ENCODE results near the gene ANKRD11. TPM values are rescaled to one million over a fixed set of nuclear protein-coding genes. Genes with fewer than 3 reads are reported as not detected.

ANKRD11 gene
- total RNA-seq, 1 experiment from 2014 or later: 297 TPM

GRCh38 chr16:89398924-89399323 is 91.4 kb downstream of the ANKRD11 start:
- H3K36me3 Mint-ChIP-seq (ENCODE audit: insufficient read depth, unreplicated experiment): peaks cover 92% of the 10 kb centered on the region
- no peak overlapping the region for H3K4me3 ChIP-seq (ENCODE audit: low read depth, low read length)
- no peaks in the 10 kb centered on the region for H3K27me3 ChIP-seq (replicated peaks; ENCODE audit: control insufficient read depth, insufficient read depth, low read length)
- CTCF ChIA-PET: no interaction called here
- DNase-seq: no peak
- POLR2A ChIA-PET: no interaction called here
- intact Hi-C loops (cut with micrococcal nuclease; ENCODE audit: unreplicated experiment): no loop called here
- no peak overlapping the region for H3K27ac Mint-ChIP-seq (ENCODE audit: unreplicated experiment)
- no peaks in the 10 kb centered on the region for H3K9me3 Mint-ChIP-seq (ENCODE audit: unreplicated experiment)
- peaks cover 17% of the 10 kb centered on the region for H3K4me1 Mint-ChIP-seq (ENCODE audit: low read depth, unreplicated experiment)
- H3K36me3 ChIP-seq (ENCODE audit: control insufficient read depth, insufficient read depth, low read length): peaks cover 5% of the 10 kb centered on the region
- H3K27me3 Mint-ChIP-seq (ENCODE audit: insufficient read depth, unreplicated experiment): no peaks in the 10 kb centered on the region
- peaks cover 13% of the 10 kb centered on the region for H3K4me1 ChIP-seq
- H3K4me3 Mint-ChIP-seq (ENCODE audit: unreplicated experiment): no peak overlapping the region
- no TSS peak for BruUV-seq (replicated peaks)
- TF ChIP-seq, protein P1, sequence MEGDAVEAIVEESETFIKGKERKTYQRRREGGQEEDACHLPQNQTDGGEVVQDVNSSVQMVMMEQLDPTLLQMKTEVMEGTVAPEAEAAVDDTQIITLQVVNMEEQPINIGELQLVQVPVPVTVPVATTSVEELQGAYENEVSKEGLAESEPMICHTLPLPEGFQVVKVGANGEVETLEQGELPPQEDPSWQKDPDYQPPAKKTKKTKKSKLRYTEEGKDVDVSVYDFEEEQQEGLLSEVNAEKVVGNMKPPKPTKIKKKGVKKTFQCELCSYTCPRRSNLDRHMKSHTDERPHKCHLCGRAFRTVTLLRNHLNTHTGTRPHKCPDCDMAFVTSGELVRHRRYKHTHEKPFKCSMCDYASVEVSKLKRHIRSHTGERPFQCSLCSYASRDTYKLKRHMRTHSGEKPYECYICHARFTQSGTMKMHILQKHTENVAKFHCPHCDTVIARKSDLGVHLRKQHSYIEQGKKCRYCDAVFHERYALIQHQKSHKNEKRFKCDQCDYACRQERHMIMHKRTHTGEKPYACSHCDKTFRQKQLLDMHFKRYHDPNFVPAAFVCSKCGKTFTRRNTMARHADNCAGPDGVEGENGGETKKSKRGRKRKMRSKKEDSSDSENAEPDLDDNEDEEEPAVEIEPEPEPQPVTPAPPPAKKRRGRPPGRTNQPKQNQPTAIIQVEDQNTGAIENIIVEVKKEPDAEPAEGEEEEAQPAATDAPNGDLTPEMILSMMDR (IDR thresholded peaks at IDR 0.05; ENCODE audit: insufficient read depth in 1 of 2, low read depth in 1 of 2, low read length in 1 of 2, severe bottlenecking in 1 of 2, unreplicated experiment in 1 of 2): no peak
- H3K9me3 ChIP-seq: no peaks in the 10 kb centered on the region

DNA sequence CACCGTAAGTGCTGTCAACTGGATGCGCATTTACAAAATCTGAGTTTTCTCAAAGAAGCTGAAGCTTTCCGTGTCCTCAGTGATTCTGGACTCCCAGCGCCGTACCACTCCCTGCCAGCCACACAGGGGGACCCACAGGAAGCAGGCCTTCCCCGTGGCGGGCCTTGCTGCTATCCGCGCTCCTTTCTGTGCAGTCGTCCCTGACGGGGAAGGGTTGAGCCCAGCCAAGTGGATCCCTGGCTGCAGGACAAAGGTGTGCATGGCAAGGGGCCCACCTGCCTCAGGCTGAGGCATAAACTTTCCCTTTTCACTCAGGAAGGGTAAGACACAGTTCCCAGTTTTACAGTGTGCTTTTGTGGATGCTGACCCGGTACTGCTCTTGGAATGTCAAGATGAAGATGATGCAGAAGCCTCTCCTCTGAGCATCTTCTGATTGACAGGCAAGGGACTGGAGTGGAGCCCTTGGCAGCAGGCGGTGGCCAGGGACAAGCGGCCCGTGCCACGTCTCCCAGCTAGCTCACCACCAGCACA is 93.0 kb downstream of the ANKRD11 start:
- H3K27me3 Mint-ChIP-seq (ENCODE audit: insufficient read depth, unreplicated experiment): no peaks in the 10 kb centered on the region
- CTCF ChIA-PET: no interaction called here
- DNase-seq: no peak
- no TSS peak for BruUV-seq (replicated peaks)
- H3K36me3 Mint-ChIP-seq (ENCODE audit: insufficient read depth, unreplicated experiment): peaks cover 91% of the 10 kb centered on the region
- H3K27ac Mint-ChIP-seq (ENCODE audit: unreplicated experiment): no peak overlapping the region
- POLR2A ChIA-PET: no interaction called here
- H3K36me3 ChIP-seq (ENCODE audit: control insufficient read depth, insufficient read depth, low read length): peaks cover 5% of the 10 kb centered on the region
- H3K9me3 Mint-ChIP-seq (ENCODE audit: unreplicated experiment): no peaks in the 10 kb centered on the region
- no peaks in the 10 kb centered on the region for H3K9me3 ChIP-seq
- peaks cover 15% of the 10 kb centered on the region; the same call in 1 of the 2 replicates for H3K4me1 ChIP-seq
- no peak overlapping the region for H3K4me3 ChIP-seq (ENCODE audit: low read depth, low read length)
- no peak overlapping the region for H3K4me3 Mint-ChIP-seq (ENCODE audit: unreplicated experiment)
- TF ChIP-seq, protein P1 (IDR thresholded peaks at IDR 0.05; ENCODE audit: insufficient read depth in 1 of 2, low read depth in 1 of 2, low read length in 1 of 2, severe bottlenecking in 1 of 2, unreplicated experiment in 1 of 2): no peak
- peaks cover 15% of the 10 kb centered on the region for H3K4me1 Mint-ChIP-seq (ENCODE audit: low read depth, unreplicated experiment)
- intact Hi-C loops (cut with micrococcal nuclease; ENCODE audit: unreplicated experiment): no loop called here
- H3K27me3 ChIP-seq (replicated peaks; ENCODE audit: control insufficient read depth, insufficient read depth, low read length): no peaks in the 10 kb centered on the region

GRCh38 chr16:89396156-89396555 is 94.2 kb downstream of the ANKRD11 start:
- TF ChIP-seq, protein P1 (IDR thresholded peaks at IDR 0.05; ENCODE audit: insufficient read depth in 1 of 2, low read depth in 1 of 2, low read length in 1 of 2, severe bottlenecking in 1 of 2, unreplicated experiment in 1 of 2): no peak
- Histone ChIP-seq H3K4me1 (peaks cover 16% of the 10 kb centered on the region; the same call in 1 of the 2 replicates), H3K9me3 (no peaks in the 10 kb centered on the region), H3K4me3 (ENCODE audit: low read depth, low read length) (no peak overlapping the region), H3K27me3 (replicated peaks; ENCODE audit: control insufficient read depth, insufficient read depth, low read length) (no peaks in the 10 kb centered on the region), H3K36me3 (ENCODE audit: control insufficient read depth, insufficient read depth, low read length) (peaks cover 5% of the 10 kb centered on the region)
- Mint-ChIP-seq H3K27me3 (ENCODE audit: insufficient read depth, unreplicated experiment) (no peaks in the 10 kb centered on the region), H3K4me1 (ENCODE audit: low read depth, unreplicated experiment) (peaks cover 15% of the 10 kb centered on the region), H3K9me3 (ENCODE audit: unreplicated experiment) (no peaks in the 10 kb centered on the region), H3K27ac (ENCODE audit: unreplicated experiment) (no peak overlapping the region), H3K4me3 (ENCODE audit: unreplicated experiment) (no peak overlapping the region), H3K36me3 (ENCODE audit: insufficient read depth, unreplicated experiment) (peaks cover 91% of the 10 kb centered on the region)
- no peak for DNase-seq
- intact Hi-C loops (cut with micrococcal nuclease; ENCODE audit: unreplicated experiment): no loop called here
- ChIA-PET POLR2A (no interaction called here), CTCF (interaction anchor here (0.6 kb wide), 1 partner anchor 62 kb away, joined by 5 read pairs; no protein-coding TSS in a partner anchor)
- BruUV-seq (replicated peaks): no TSS peak

Data from Caco-2 (cell line).